ENCODE results near the gene ZNF263. TPM values are rescaled to one million over a fixed set of nuclear protein-coding genes. Genes with fewer than 3 reads are reported as not detected.

Gene ZNF263
- polyA plus RNA-seq, 3 donors: 49.3 to 51.4 (median 49.4) TPM

DNA sequence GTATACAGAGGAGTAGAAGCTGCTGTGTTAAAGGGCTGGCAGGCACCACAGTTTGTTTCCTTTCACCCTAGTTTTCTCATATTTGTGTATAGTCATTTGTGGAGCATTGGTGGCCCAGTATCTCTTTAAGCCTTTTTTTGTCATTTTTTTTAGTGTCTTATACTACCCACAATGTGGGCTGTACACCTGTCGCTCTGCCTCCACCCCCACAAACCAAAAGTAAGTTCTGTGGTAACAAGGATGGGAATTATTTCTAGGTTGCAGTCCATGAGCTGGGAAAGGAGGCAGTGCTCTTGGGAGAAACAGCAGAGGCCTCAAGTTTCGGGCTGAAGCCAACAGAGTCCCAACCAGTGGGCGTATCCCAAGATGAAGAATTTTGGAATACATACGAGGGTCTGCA lies 28.2 kb downstream of the ZNF263 start:
- DNase-seq: no peak

DNA sequence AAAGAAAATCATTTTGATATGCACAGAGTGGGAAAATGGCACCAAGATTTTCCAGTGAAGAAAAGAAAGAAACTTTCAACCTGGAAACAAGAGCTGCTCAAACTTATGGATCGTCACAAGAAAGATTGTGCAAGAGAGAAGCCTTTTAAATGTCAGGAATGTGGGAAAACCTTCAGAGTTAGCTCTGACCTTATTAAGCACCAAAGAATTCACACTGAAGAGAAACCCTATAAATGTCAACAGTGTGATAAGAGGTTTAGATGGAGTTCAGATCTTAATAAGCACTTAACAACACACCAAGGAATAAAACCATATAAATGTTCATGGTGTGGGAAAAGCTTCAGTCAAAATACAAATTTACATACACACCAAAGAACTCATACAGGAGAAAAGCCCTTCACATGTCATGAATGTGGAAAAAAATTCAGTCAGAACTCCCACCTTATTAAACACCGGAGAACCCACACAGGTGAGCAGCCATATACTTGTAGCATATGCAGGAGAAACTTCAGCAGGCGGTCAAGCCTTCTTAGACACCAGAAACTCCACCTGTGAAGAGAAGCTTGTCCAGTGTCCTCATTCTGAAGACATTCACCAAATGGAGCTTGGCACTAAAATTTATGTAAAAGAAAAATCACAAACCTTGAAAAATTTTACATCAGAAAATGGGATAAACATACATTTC lies 34.2 kb downstream of the ZNF263 start:
- DNase-seq: peak; percentile 10

GRCh38 chr16:3321816-3322215 lies 38.5 kb downstream of the ZNF263 start:
- DNase-seq: no peak

GRCh38 chr16:3327514-3327913 lies 44.2 kb downstream of the ZNF263 start:
- no peak for DNase-seq

GRCh38 chr16:3328104-3328503 lies 44.8 kb downstream of the ZNF263 start:
- no peak for DNase-seq

GRCh38 chr16:3328643-3329042 lies 45.4 kb downstream of the ZNF263 start:
- no peak for DNase-seq

Other genes starting within 250 kb of the ZNF263 start
- 1 to 10 TPM; 2.5 to 3.9 (median 3.6) TPM for gene BICDL2, start 246.5 kb upstream of the ZNF263 start, polyA plus RNA-seq (ENCODE audit: insufficient read length in 3 of 3)
- 1 to 10 TPM; 1.4 to 1.6 (median 1.5) TPM for gene MMP25, start 236.9 kb upstream of the ZNF263 start, polyA plus RNA-seq (ENCODE audit: insufficient read length in 3 of 3)
- 10 to 100 TPM; 30.4 to 39.9 (median 34.9) TPM for gene IL32, start 217.9 kb upstream of the ZNF263 start, polyA plus RNA-seq (ENCODE audit: insufficient read length in 3 of 3)
- under 1 TPM; 0.10 to 0.30 (median 0.10) TPM for gene ZSCAN10, start 184.2 kb upstream of the ZNF263 start, polyA plus RNA-seq (ENCODE audit: insufficient read length in 3 of 3)
- 10 to 100 TPM; 16.2 to 20.3 (median 20.2) TPM for gene ZNF205, start 170.9 kb upstream of the ZNF263 start, polyA plus RNA-seq (ENCODE audit: insufficient read length in 3 of 3)
- gene ZNF213, start 148.5 kb upstream of the ZNF263 start, polyA plus RNA-seq (ENCODE audit: insufficient read length in 3 of 3): 10 to 100 TPM; 14.1 to 18.2 (median 16.2) TPM
- gene OR1F1, start 95.3 kb upstream of the ZNF263 start, polyA plus RNA-seq (ENCODE audit: insufficient read length in 3 of 3): not detected
- 10 to 100 TPM; 11.5 to 15.0 (median 13.4) TPM for gene ZNF200, start 48.3 kb upstream of the ZNF263 start, polyA plus RNA-seq (ENCODE audit: insufficient read length in 3 of 3)
- under 1 TPM; 0.20 to 0.38 (median 0.33) TPM for gene MEFV, start 26.9 kb upstream of the ZNF263 start, polyA plus RNA-seq (ENCODE audit: insufficient read length in 3 of 3)
- 10 to 100 TPM; 10.5 to 15.9 (median 12.2) TPM for gene TIGD7, start 21.9 kb downstream of the ZNF263 start, polyA plus RNA-seq (ENCODE audit: insufficient read length in 3 of 3)
- gene ZNF75A, start 22.0 kb downstream of the ZNF263 start, polyA plus RNA-seq (ENCODE audit: insufficient read length in 3 of 3): 10 to 100 TPM; 44.1 to 65.2 (median 61.7) TPM
- gene OR2C1, start 72.4 kb downstream of the ZNF263 start, polyA plus RNA-seq (ENCODE audit: insufficient read length in 3 of 3): 1 to 10 TPM in 1 of 3 donors, under 1 TPM in 2; 0.53 to 1.1 (median 0.73) TPM
- 10 to 100 TPM; 15.0 to 20.5 (median 17.8) TPM for gene ZSCAN32, start 117.5 kb downstream of the ZNF263 start, polyA plus RNA-seq (ENCODE audit: insufficient read length in 3 of 3)
- gene ZNF174, start 117.7 kb downstream of the ZNF263 start, polyA plus RNA-seq (ENCODE audit: insufficient read length in 3 of 3): 10 to 100 TPM; 14.6 to 17.6 (median 15.7) TPM
- 1 to 10 TPM; 3.4 to 4.1 (median 3.9) TPM for gene ZNF597, start 160.0 kb downstream of the ZNF263 start, polyA plus RNA-seq (ENCODE audit: insufficient read length in 3 of 3)
- 10 to 100 TPM; 65.2 to 76.2 (median 68.1) TPM for gene NAA60, start 160.2 kb downstream of the ZNF263 start, polyA plus RNA-seq (ENCODE audit: insufficient read length in 3 of 3)
- not detected for gene C16orf90, start 212.0 kb downstream of the ZNF263 start, polyA plus RNA-seq (ENCODE audit: insufficient read length in 3 of 3)
- 10 to 100 TPM; 51.2 to 61.1 (median 55.6) TPM for gene CLUAP1, start 217.5 kb downstream of the ZNF263 start, polyA plus RNA-seq (ENCODE audit: insufficient read length in 3 of 3)